GM23248 (cell line): Measurements from ENCODE around the gene RHNO1.

ENCODE experiments used
- EZH2 ChIP-seq: fragments of 200-600 bp; sonication (generic); IDR thresholded peaks from 2 replicates; pipeline ENCODE4 v1.6.1; 2018; ENCODE audit warnings: antibody characterized with exemption, mild to moderate bottlenecking; ENCODE audit not compliant: insufficient read depth, poor library complexity, severe bottlenecking
- EZH2phosphoT487 ChIP-seq: fragments of 200-600 bp; sonication (generic); IDR thresholded peaks from 2 replicates; pipeline ENCODE4 v1.6.1; 2018; ENCODE audit warnings: antibody characterized with exemption, moderate library complexity, mild to moderate bottlenecking, low read depth; ENCODE audit not compliant: insufficient read depth

GRCh38 chr12:2876431-2877046 is 484 bp upstream of the RHNO1 start:
- no peak for TF ChIP-seq EZH2
- no peak for TF ChIP-seq EZH2phosphoT487
